Spleen (tissue), 13 donors: ENCODE measurements around the gene MACIR. TPM values are rescaled to one million over a fixed set of nuclear protein-coding genes. Genes with fewer than 3 reads are reported as not detected.

Source experiments
- DNase-seq: peaks from one replicate; pipeline ENCODE4 v3.0.0-alpha.2; 2020
- H3K27ac ChIP-seq, 8 donors: fragments of 200-600 bp; sonication (generic) in 7 of 8; 1 replicate in 4 of 8; 2 replicates in 4 of 8; pipeline versions ENCODE4 v1.5.0 to v1.8.0; 2016 to 2021; ENCODE audit warnings: inconsistent platforms in 4 of 8, mild to moderate bottlenecking in 4 of 8, moderate library complexity in 1 of 8
- H3K27me3 ChIP-seq, 7 donors: fragments of 200-600 bp; sonication (generic) in 6 of 7; replicated peaks in 1 of 7; 1 replicate in 4 of 7; 2 replicates in 3 of 7; pipeline versions ENCODE4 v1.5.0 to v1.8.0; 2016 to 2021; ENCODE audit warnings: inconsistent platforms in 3 of 7, mild to moderate bottlenecking in 1 of 7
- H3K36me3 ChIP-seq, 6 donors: fragments of 200-600 bp; sonication (generic) in 5 of 6; 1 replicate in 4 of 6; 2 replicates in 2 of 6; pipeline versions ENCODE4 v1.5.0 to v1.8.0; 2016 to 2021; ENCODE audit warnings: inconsistent platforms in 2 of 6
- H3K4me1 ChIP-seq, 6 donors: fragments of 200-600 bp; sonication (generic) in 5 of 6; 1 replicate in 3 of 6; 2 replicates in 3 of 6; pipeline versions ENCODE4 v1.5.0 to v1.8.0; 2016 to 2021; ENCODE audit warnings: inconsistent platforms in 3 of 6
- H3K4me3 ChIP-seq, 8 donors: fragments of 200-600 bp; sonication (generic) in 7 of 8; 1 replicate in 4 of 8; 2 replicates in 4 of 8; pipeline versions ENCODE4 v1.5.0 to v1.8.0; 2016 to 2021; ENCODE audit warnings: inconsistent platforms in 4 of 8, mild to moderate bottlenecking in 4 of 8, moderate library complexity in 2 of 8
- H3K9me3 ChIP-seq, 8 donors: fragments of 200-600 bp; sonication (generic) in 7 of 8; 1 replicate in 4 of 8; 2 replicates in 4 of 8; pipeline versions ENCODE4 v1.5.0 to v1.8.0; 2016 to 2021; ENCODE audit warnings: inconsistent platforms in 4 of 8
- CTCF ChIP-seq, 11 experiments: fragments of 200-600 bp in 7 of 11; fragments of 450-650 bp in 4 of 11; sonication (generic) in 4 of 11; IDR thresholded peaks in 8 of 11; conservative IDR thresholded peaks in 3 of 11; 1 replicate in 7 of 11; 2 replicates in 4 of 11; pipeline versions ENCODE4 v1.4.0 to v1.8.0; 2016 to 2021; ENCODE audit warnings: antibody characterized with exemption in 11 of 11, inconsistent platforms in 4 of 11, mild to moderate bottlenecking in 1 of 11
- POLR2A ChIP-seq, 3 donors: fragments of 450-650 bp; IDR thresholded peaks; one replicate each; pipeline ENCODE4 v1.5.1; 2017; ENCODE audit warnings: antibody characterized with exemption in 3 of 3, mild to moderate bottlenecking in 1 of 3
- POLR2AphosphoS5 ChIP-seq, 3 donors: sonication (generic); formaldehyde crosslinking; IDR thresholded peaks; one replicate each; pipeline ENCODE4 v1.5.1; 2017; ENCODE audit warnings: antibody characterized with exemption in 3 of 3
- WGBS, 5 donors: extraction: QIAGEN DNeasy Blood & Tissue Kit in 3 of 5; methylation state at CpG; one replicate each; pipeline versions ENCODE4 v1.1.5 to v1.1.7; 2013 to 2018; 5-methylcytosine and 5-hydroxymethylcytosine counted together
- intact Hi-C: fragments of 100-400 bp; cut with DNase I; formaldehyde crosslinking; loops from one replicate; pipeline ENCODE4 v1.15.0; 2023; ENCODE audit warnings: low total_unique reads
- long read RNA-seq, 2 donors: transcript quantifications; one replicate each; lab custom pipeline, GENCODE V29; 2026
- polyA plus RNA-seq, 3 donors: library from polyadenylated mRNA; stranded (reverse); fragments of 200-250 nt; gene quantifications; one replicate each; pipeline ENCODE4 v1.2.1, GENCODE V29; 2013
- total RNA-seq, 7 donors: library from RNA; depleted of rRNA in 3 of 7; stranded (reverse); fragments of >200 nt in 3 of 7; fragmentation: NEBNext Ultra II Directional in 4 of 7; extraction: Animal tissue kit (Norgen Biotek cat#: 25700) in 4 of 7; gene quantifications; one replicate each; pipeline versions ENCODE4 v1.1.0 to v1.2.1, GENCODE V29; 2016 to 2021
- donor health status: healthy with polysubstance abuse.
- donor health status: DM: no; HTN: no; CAD: no; lungs with moderate emphysema.
- donor health status: DM: no; HTN: no; CAD: no.
- donor health status: Bipolar disorder and iron deficiency.
- donor health status: healthy.
- donor health status: DM: no; HTN: no; CAD: no.
- donor health status: DM: yes; HTN: yes; CAD: no.

The MACIR gene
- total RNA-seq: 10 to 100 TPM in 1 of 7 donors, 1 to 10 TPM in 6; 3.0 to 11.7 (median 4.1) TPM
- polyA plus RNA-seq: 1 to 10 TPM; 1.5 to 3.6 (median 2.4) TPM
- long read RNA-seq, donor 1, transcript C5orf30-201 (3 exons, 3,049 nt): major isoform, 11 of 12 reads
- long read RNA-seq, donor 1, partial matches to known transcripts: 0 of 12 reads
- long read RNA-seq, donor 1, other reads (novel, unspliced or antisense): 0 of 12 reads
- long read RNA-seq, donor 2, transcript C5orf30-201 (3 exons, 3,049 nt): major isoform, 7 of 8 reads
- long read RNA-seq, donor 2, partial matches to known transcripts: 0 of 8 reads
- long read RNA-seq, donor 2, other reads (novel, unspliced or antisense): 0 of 8 reads

GRCh38 chr5:103258368-103258956 is at the start of gene MACIR:
MACIR (plus strand) TSS chr5:103258763; CDS start chr5:103275920, 17,157 bp downstream.
- Histone ChIP-seq H3K27me3 (no peaks in the 10 kb centered on the region), H3K9me3 (no peaks in the 10 kb centered on the region), H3K36me3 (no peaks in the 10 kb centered on the region), H3K4me1 (peaks cover 0 to 50% (median 27%) of the 10 kb centered on the region in 6 donors), H3K4me3 (peak within 1 kb of the TSS; percentile 85 to 100 (median 96)), H3K27ac (peak within 1 kb of the TSS; percentile 85 to 96 (median 87))
- 0 to 1% (median 0%) methylated on average over 16 to 45 of the region's 45 CpGs for WGBS, 5 donors
- intact Hi-C loops: no loop called here
- peak; percentile 100 for DNase-seq
- TF ChIP-seq CTCF (IDR thresholded peaks at IDR 0.05 in 8 of 11, conservative IDR thresholded peaks at IDR 0.05 in 3 of 11) (peak in 6 of 11 experiments; percentile 5 to 56 (median 42)), POLR2A (IDR thresholded peaks at IDR 0.05) (peak in 2 of 3 donors; percentile 12 to 30), POLR2AphosphoS5 (IDR thresholded peaks at IDR 0.05) (peak; percentile 78 to 91 (median 87))

- TF ChIP-seq POLR2A (IDR thresholded peaks at IDR 0.05) (no peak), CTCF (IDR thresholded peaks at IDR 0.05 in 8 of 11, conservative IDR thresholded peaks at IDR 0.05 in 3 of 11) (no peak), POLR2AphosphoS5 (IDR thresholded peaks at IDR 0.05) (no peak)
- no peak for DNase-seq
- Histone ChIP-seq H3K9me3 (peaks cover 0 to 7% (median 2%) of the 10 kb centered on the region in 8 donors), H3K4me1 (peaks cover 0 to 16% (median 7%) of the 10 kb centered on the region in 6 donors), H3K27ac (no peak overlapping the region), H3K4me3 (no peak overlapping the region), H3K36me3 (peaks cover 0 to 30% (median 7%) of the 10 kb centered on the region in 6 donors), H3K27me3 (no peaks in the 10 kb centered on the region)
- intact Hi-C loops: no loop called here
These were observed 49.5 kb upstream of the MACIR start for GRCh38 chr5:103209065-103209464.

GRCh38 chr5:103210952-103211351 is 47.6 kb upstream of the MACIR start:
- Histone ChIP-seq H3K9me3 (no peaks in the 10 kb centered on the region), H3K4me3 (no peak overlapping the region), H3K36me3 (peaks cover 0 to 13% (median 0%) of the 10 kb centered on the region in 6 donors), H3K27ac (no peak overlapping the region), H3K4me1 (peaks cover 0 to 16% (median 8%) of the 10 kb centered on the region in 6 donors), H3K27me3 (no peaks in the 10 kb centered on the region)
- intact Hi-C loops: no loop called here
- 91 to 100% (median 98%) methylated on average over 2 of the region's 2 CpGs for WGBS, 5 donors
- DNase-seq: no peak
- no peak for TF ChIP-seq CTCF (IDR thresholded peaks at IDR 0.05 in 8 of 11, conservative IDR thresholded peaks at IDR 0.05 in 3 of 11)
- TF ChIP-seq POLR2AphosphoS5 (IDR thresholded peaks at IDR 0.05): no peak
- TF ChIP-seq POLR2A (IDR thresholded peaks at IDR 0.05): no peak
